ENCODE measurements around the gene DDX52. TPM values are rescaled to one million over a fixed set of nuclear protein-coding genes. Genes with fewer than 3 reads are reported as not detected.

The DDX52 gene
- total and polyA plus RNA-seq, 2 of the 8 experiments (the other 6 are each of a cell fraction or from before 2014, with no cell fraction given): 10.0 to 45.9 TPM

GRCh38 chr17:37576281-37576680 is 67.0 kb downstream of the DDX52 start:
- Histone ChIP-seq H3K27ac (ENCODE audit: low read depth, low read length) (no peak overlapping the region), H3K79me2 (ENCODE audit: control insufficient read depth in 1 of 2, insufficient read depth in 2 of 2, low read length in 2 of 2) (no peaks in the 10 kb centered on the region), H3K79me1 (ENCODE audit: low read depth, low read length) (no peaks in the 10 kb centered on the region), H3K4ac (replicated peaks; ENCODE audit: insufficient read length, low read depth, low read length) (no peak overlapping the region), H4K5ac (ENCODE audit: insufficient read length, low read depth, low read length) (no peak overlapping the region), H3K14ac (ENCODE audit: insufficient read length) (no peak overlapping the region), H3K18ac (ENCODE audit: extremely low read depth, low read length) (no peak overlapping the region), H3K36me3 (ENCODE audit: control insufficient read depth in 2 of 4, insufficient read depth in 4 of 4, low read length in 3 of 4) (peaks cover 0 to 14% (median 0%) of the 10 kb centered on the region in 4 experiments; a peak in 2 of 8 replicates), H2BK12ac (ENCODE audit: low read depth, low read length) (no peak overlapping the region), H4K91ac (replicated peaks; ENCODE audit: insufficient read length, low read length) (no peak overlapping the region), H3K9ac (replicated peaks in 1 of 4; ENCODE audit: extremely low read depth in 1 of 4, low read depth in 3 of 4, low read length in 3 of 4) (no peak overlapping the region), H3K4me2 (ENCODE audit: insufficient read depth in 1 of 2, low read depth in 2 of 2, low read length in 2 of 2) (no peak overlapping the region), H3K9me3 (ENCODE audit: insufficient read depth in 2 of 2, low read depth in 1 of 2, low read length in 1 of 2) (no peaks in the 10 kb centered on the region), H2BK5ac (ENCODE audit: low read depth, low read length) (no peak overlapping the region), H3K4me3 (ENCODE audit: extremely low read depth in 1 of 4, insufficient read depth in 2 of 4, low read depth in 3 of 4, low read length in 4 of 4) (no peak overlapping the region), H3K27me3 (replicated peaks in 1 of 4; ENCODE audit: control insufficient read depth in 3 of 4, extremely low read depth in 1 of 4, insufficient read depth in 3 of 4, low read length in 3 of 4) (no peaks in the 10 kb centered on the region), H3K23ac (ENCODE audit: insufficient read length) (no peak overlapping the region), H2BK15ac (ENCODE audit: low read length) (no peak overlapping the region), H2BK120ac (replicated peaks; ENCODE audit: low read depth, low read length) (no peak overlapping the region), H3K23me2 (ENCODE audit: low read depth, low read length) (no peaks in the 10 kb centered on the region), H4K8ac (ENCODE audit: extremely low read depth, insufficient read depth, low read length) (no peak overlapping the region), H3K56ac (replicated peaks; ENCODE audit: insufficient read length, low read depth, low read length) (no peak overlapping the region), H3K4me1 (replicated peaks in 1 of 4; ENCODE audit: control insufficient read depth in 3 of 4, insufficient read depth in 4 of 4, low read length in 3 of 4) (no peaks in the 10 kb centered on the region), H2BK20ac (ENCODE audit: low read length) (no peak overlapping the region), H2AFZ (ENCODE audit: low read length) (no peak overlapping the region), H2AK5ac (ENCODE audit: low read depth, low read length) (no peak overlapping the region), H4K20me1 (replicated peaks in 1 of 2; ENCODE audit: control insufficient read depth in 1 of 2, insufficient read depth in 2 of 2, low read length in 2 of 2) (no peaks in the 10 kb centered on the region)
- POLR2A ChIA-PET (ENCODE audit: partially characterized antibody): interaction anchor here (0.6 kb wide), 1 partner anchor 32 kb away, joined by 5 read pairs; no protein-coding TSS in a partner anchor
- DNase-seq (ENCODE audit: low read depth in 1 of 2, low spot score in 2 of 2) (no peak), FAIRE-seq (no peak)
- CTCF ChIA-PET (ENCODE audit: partially characterized antibody): interaction anchor here (0.8 kb wide), 1 partner anchor 73 kb away, joined by 3 read pairs; no protein-coding TSS in a partner anchor
- 91% methylated on average over 3 of the region's 3 CpGs; no CpG with 5 or more reads in 1 of the 2 experiments for WGBS, 2 experiments (ENCODE audit: extremely low coverage in 1 of 2, insufficient coverage in 1 of 2, insufficient read length in 1 of 2, insufficient replicate concordance in 2 of 2, low coverage in 1 of 2, low lambda C conversion rate in 2 of 2, missing lambda C conversion rate in 1 of 2)
- no peak for TF ChIP-seq SAP30 (IDR thresholded peaks at IDR 0.05; ENCODE audit: insufficient read depth, insufficient replicate concordance, low read length)
- no peak for TF ChIP-seq SIRT6 (IDR thresholded peaks at IDR 0.05; ENCODE audit: low read length)
- no peak for TF ChIP-seq CHD2 (IDR thresholded peaks at IDR 0.05; ENCODE audit: low read length)
- TF ChIP-seq EZH2 (IDR thresholded peaks at IDR 0.05; ENCODE audit: low read depth, low read length, severe bottlenecking): no peak
- TF ChIP-seq YY1 (IDR thresholded peaks at IDR 0.05; ENCODE audit: low read depth, low read length): no peak
- no peak for TF ChIP-seq RFX5 (IDR thresholded peaks at IDR 0.05; ENCODE audit: borderline replicate concordance, low read depth, low read length)
- TF ChIP-seq SP4 (IDR thresholded peaks at IDR 0.05; ENCODE audit: low read length): no peak
- no peak for TF ChIP-seq SUZ12 (IDR thresholded peaks at IDR 0.05; ENCODE audit: low read length)
- no peak for TF ChIP-seq ATF2 (IDR thresholded peaks at IDR 0.05; ENCODE audit: low read length)
- no peak for TF ChIP-seq USF2 (IDR thresholded peaks at IDR 0.05; ENCODE audit: low read length)
- TF ChIP-seq TAF7 (optimal IDR thresholded peaks at IDR 0.05; ENCODE audit: borderline replicate concordance, low read depth, low read length): no peak

All from H1 (cell line).